Calu3 (cell line): ENCODE results near the gene LCN1. TPM values are rescaled to one million over a fixed set of nuclear protein-coding genes. Genes with fewer than 3 reads are reported as not detected.
"Not testable (repeated sequence)": the region's sequence is repeated elsewhere in the genome, so short reads cannot be mapped to it uniquely, and the experiment has no call there.

Source experiments
- BruUV-seq: library from RNA; stranded (reverse); fragments of 400-500 nt; replicated peaks from 2 replicates; lab custom pipeline; 2021; lab: Mats Ljungman, UMichigan
- CTCF ChIA-PET: fragments of 300-600 bp; sonication (Branson Sonifier 250); formaldehyde crosslinking; loops from one replicate; lab custom pipeline; 2022; ENCODE audit warnings: antibody characterized with exemption; lab: Charles Lee
- DNase-seq: peaks from one replicate; pipeline ENCODE4 v3.0.0; 2022
- H3K27ac Mint-ChIP-seq: one replicate; pipeline ENCODE4 v1.8.0; 2022; ENCODE audit warnings: mixed read lengths; ENCODE audit not compliant: unreplicated experiment
- H3K27me3 Mint-ChIP-seq: one replicate; pipeline ENCODE4 v1.8.0; 2022; ENCODE audit warnings: mixed read lengths; ENCODE audit not compliant: unreplicated experiment
- H3K36me3 Mint-ChIP-seq: one replicate; pipeline ENCODE4 v1.8.0; 2022; ENCODE audit warnings: mild to moderate bottlenecking, moderate library complexity, mixed read lengths; ENCODE audit not compliant: insufficient read depth, unreplicated experiment
- H3K4me1 Mint-ChIP-seq: one replicate; pipeline ENCODE4 v1.8.0; 2022; ENCODE audit warnings: mild to moderate bottlenecking, low read depth, mixed read lengths; ENCODE audit not compliant: unreplicated experiment
- H3K4me3 Mint-ChIP-seq: one replicate; pipeline ENCODE4 v1.8.0; 2022; ENCODE audit warnings: mild to moderate bottlenecking, low read depth, moderate library complexity, mixed read lengths; ENCODE audit not compliant: unreplicated experiment
- H3K9me3 Mint-ChIP-seq: one replicate; pipeline ENCODE4 v1.8.0; 2022; ENCODE audit warnings: low read depth, mixed read lengths; ENCODE audit not compliant: unreplicated experiment
- intact Hi-C: fragments of 100-400 bp; cut with micrococcal nuclease; formaldehyde crosslinking; loops from one replicate; pipeline ENCODE4 v1.10.0; 2022; ENCODE audit not compliant: unreplicated experiment
- total RNA-seq: library from RNA; stranded (reverse); gene quantifications from 2 replicates; pipeline ENCODE4 v1.2.3, GENCODE V29; 2022
- TF ChIP-seq, protein P1 (sequence below): fragments of 200-600 bp; IDR thresholded peaks from one replicate; pipeline ENCODE4 v1.8.0; 2022; ENCODE audit warnings: antibody characterized with exemption; ENCODE audit not compliant: unreplicated experiment

LCN1 gene
- total RNA-seq, 1 experiment from 2014 or later: not detected

DNA sequence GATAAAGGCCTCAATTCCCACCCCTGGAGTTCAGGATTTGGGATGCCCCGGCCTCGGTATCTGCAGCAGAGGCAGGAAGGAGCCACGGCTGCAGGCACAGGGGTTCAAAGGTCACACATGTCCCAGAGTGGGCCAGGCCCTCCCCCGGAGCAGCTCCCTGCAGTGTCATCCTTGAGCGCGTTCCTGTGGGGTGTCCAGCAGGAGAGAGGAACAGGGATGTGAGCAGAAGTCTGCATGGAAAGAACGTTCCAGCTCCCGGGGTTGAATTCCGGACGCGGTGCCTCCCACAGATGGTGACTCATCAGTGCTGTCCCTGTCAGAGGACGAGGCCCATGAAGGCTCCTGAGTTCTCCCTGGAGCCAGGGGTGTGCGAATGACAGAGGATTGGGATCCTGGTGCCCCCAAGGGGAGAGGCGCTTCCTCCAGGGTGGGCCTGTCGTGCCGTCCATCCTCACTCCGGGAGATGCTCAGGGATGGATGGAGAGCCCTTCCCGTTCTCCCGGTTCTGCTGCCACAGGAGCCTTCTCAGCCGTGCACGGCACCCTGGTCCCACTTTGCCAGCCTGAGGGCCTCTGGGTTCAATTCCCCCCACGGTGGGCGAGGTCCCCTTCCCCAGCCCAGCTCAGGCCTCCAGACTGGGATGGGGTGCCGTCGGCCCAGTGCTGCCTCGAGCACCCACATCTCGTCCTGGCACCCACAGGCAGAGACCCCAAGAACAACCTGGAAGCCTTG is 3.1 kb downstream of the LCN1 start:
- H3K4me3 Mint-ChIP-seq: no peak overlapping the region
- H3K27ac Mint-ChIP-seq: no peak overlapping the region
- intact Hi-C loops: no loop called here
- TF ChIP-seq, protein P1, sequence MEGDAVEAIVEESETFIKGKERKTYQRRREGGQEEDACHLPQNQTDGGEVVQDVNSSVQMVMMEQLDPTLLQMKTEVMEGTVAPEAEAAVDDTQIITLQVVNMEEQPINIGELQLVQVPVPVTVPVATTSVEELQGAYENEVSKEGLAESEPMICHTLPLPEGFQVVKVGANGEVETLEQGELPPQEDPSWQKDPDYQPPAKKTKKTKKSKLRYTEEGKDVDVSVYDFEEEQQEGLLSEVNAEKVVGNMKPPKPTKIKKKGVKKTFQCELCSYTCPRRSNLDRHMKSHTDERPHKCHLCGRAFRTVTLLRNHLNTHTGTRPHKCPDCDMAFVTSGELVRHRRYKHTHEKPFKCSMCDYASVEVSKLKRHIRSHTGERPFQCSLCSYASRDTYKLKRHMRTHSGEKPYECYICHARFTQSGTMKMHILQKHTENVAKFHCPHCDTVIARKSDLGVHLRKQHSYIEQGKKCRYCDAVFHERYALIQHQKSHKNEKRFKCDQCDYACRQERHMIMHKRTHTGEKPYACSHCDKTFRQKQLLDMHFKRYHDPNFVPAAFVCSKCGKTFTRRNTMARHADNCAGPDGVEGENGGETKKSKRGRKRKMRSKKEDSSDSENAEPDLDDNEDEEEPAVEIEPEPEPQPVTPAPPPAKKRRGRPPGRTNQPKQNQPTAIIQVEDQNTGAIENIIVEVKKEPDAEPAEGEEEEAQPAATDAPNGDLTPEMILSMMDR: no peak
- DNase-seq: no peak
- no peaks in the 10 kb centered on the region for H3K36me3 Mint-ChIP-seq
- no peaks in the 10 kb centered on the region for H3K4me1 Mint-ChIP-seq
- no peaks in the 10 kb centered on the region for H3K9me3 Mint-ChIP-seq
- no TSS peak for BruUV-seq
- peaks cover 28% of the 10 kb centered on the region for H3K27me3 Mint-ChIP-seq
- CTCF ChIA-PET: no interaction called here

DNA sequence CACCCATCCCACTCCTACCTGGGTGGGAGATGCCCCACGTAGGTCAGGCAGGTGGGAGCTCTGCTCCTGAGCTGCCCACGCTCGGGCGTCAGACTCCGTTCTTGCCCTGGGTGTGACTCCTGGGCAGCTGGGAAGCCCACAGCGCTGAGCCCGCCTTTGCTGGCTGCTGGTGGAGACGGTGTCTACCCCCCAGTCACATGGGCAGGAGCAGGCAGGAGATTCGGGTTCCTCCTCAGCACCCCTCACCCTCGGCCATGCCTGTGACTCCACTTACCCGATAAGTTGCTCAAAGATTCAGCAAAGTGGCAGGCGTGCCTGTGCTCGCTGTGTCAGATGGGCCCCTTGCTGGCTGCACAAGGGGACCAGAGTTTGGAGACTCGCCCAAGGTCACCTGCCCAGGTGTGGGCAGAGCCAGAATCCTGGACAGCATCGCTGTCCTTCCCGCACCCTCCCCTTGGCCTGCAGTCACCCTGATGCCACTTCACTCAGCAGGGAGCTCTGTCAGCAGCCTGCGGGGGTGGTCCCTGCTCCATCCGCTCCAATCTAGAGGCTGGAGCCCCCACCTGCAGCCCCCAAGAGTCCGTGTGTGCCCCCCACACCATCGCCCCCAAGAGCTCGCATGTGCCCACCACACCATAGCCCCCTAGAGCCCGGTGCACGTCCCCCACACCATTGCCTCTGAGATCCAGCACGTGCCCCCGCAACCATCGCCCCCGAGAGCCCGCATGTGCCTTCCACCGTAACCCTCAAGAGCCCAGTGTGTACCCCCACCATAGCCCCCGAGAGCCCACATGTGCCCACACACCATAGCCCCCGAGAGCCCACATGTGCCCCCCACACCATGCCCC is 4.2 kb downstream of the LCN1 start:
- no TSS peak for BruUV-seq
- no peak for DNase-seq
- TF ChIP-seq, protein P1: no peak
- intact Hi-C loops: no loop called here
- Mint-ChIP-seq H3K4me3 (no peak overlapping the region), H3K27ac (no peak overlapping the region), H3K9me3 (no peaks in the 10 kb centered on the region), H3K27me3 (peaks cover 28% of the 10 kb centered on the region), H3K4me1 (no peaks in the 10 kb centered on the region), H3K36me3 (no peaks in the 10 kb centered on the region)
- CTCF ChIA-PET: interaction anchor here (0.7 kb wide), 1 partner anchor 84 kb away, joined by 4 read pairs; no protein-coding TSS in a partner anchor

DNA sequence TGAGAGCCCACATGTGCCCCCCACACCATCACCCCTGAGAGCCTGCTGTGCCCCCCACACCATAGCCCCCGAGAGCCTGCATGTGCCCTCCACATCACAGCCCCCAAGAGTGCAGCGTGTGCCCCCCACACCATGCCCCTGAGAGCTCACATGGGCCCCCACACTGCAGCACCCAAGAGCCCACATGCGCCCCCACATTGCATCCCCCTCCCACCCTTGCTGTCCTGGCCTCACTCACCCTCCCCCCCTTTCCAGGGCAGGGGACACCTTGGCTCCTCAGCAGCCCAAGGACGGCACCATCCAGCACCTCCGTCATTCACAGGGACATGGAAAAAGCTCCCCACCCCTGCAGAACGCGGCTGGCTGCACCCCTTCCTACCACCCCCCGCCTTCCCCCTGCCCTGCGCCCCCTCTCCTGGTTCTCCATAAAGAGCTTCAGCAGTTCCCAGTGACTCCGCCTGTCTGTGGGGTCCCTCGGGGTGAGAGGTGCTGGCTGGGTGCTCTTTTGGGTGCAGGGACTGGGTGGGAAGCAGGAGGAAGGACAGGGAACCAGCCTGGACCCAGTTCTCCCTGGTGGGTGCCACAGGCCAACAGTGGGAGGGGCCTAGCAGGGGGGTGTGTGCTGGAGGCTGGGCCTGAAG is 5.0 kb downstream of the LCN1 start:
- no peak for DNase-seq
- Mint-ChIP-seq H3K36me3 (no peaks in the 10 kb centered on the region), H3K4me3 (no peak overlapping the region), H3K27ac (no peak overlapping the region), H3K9me3 (no peaks in the 10 kb centered on the region), H3K4me1 (no peaks in the 10 kb centered on the region), H3K27me3 (peaks cover 25% of the 10 kb centered on the region)
- BruUV-seq: no TSS peak
- CTCF ChIA-PET: interaction anchor here (0.6 to 0.7 kb wide), 2 partner anchors 63 to 84 kb away, joined by 4 to 11 read pairs; no protein-coding TSS in a partner anchor
- intact Hi-C loops: no loop called here
- TF ChIP-seq, protein P1: no peak

DNA sequence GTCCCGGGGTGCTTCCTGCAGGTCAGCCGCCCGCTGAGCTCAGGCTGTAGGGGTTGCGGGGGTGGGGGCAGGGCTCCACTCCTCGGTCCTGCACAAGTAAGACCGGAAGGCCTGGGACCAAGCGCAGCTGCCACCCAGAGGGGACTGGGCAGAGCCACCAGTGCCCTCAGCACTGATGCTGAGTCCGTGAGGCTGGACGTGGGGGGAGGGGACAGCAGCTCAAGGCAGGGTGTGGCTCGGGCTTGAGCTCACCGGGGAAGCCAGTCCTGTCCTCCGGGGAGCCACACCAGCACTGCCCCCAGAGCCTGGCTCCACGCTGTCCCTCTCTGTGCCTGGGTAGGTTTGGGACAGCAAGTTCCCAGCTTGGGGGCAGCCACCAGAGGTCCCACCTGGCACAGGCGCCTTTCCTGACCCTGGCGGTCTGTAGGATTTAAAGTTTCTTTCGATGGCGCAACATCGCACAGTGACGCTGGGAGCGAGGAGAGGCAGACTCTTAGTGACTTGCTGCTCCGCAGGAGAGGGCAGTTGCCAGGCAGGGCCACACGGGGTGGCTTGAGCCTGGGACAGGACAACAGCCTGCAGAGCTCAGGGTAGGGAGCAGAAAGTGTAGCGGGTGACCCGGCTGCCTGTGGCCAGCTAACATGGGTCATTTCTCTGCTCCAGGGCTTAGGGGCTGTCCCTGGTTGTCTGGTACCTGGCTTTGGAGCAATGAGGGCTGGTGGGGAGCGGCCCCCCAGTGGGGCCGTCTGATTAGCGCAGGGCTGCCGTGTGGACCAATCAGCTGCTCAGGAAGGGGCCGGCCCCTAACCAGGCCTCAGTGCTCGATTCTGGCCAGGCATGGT is 5.7 kb downstream of the LCN1 start:
- Mint-ChIP-seq H3K36me3 (no peaks in the 10 kb centered on the region), H3K4me1 (no peaks in the 10 kb centered on the region), H3K9me3 (no peaks in the 10 kb centered on the region), H3K27me3 (peaks cover 25% of the 10 kb centered on the region), H3K27ac (no peak overlapping the region), H3K4me3 (no peak overlapping the region)
- CTCF ChIA-PET: interaction anchor here (0.6 kb wide), 1 partner anchor 64 kb away, joined by 11 read pairs; no protein-coding TSS in a partner anchor
- no TSS peak for BruUV-seq
- TF ChIP-seq, protein P1: no peak
- DNase-seq: no peak
- intact Hi-C loops: no loop called here

DNA sequence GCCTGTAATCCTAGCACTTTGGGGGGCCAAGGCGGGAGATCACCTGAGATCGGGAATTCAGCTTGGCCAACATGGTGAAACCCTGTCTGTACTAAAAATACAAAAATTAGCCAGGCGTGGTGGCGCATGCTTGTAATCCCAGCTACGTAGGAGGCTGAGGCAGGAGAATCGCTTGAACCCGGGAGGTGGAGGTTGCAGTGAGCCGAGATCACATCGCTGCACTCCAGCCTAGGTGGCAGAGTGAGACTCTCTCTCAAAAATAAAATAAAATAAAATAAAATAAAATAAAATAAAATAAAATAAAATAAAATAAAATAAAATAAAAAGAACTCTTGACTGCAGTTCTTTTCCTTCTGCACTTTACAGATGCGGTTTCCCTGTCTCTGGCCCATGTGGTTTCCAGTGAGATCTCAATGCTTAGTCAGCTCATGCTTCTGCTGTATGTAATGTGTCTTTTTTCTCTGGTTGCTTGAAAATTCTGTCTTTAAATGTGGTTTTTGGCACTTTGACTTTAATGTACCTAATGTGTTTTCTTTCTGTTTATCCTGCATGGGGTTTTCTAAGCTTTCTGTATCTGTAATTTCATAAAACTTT is 7.7 kb downstream of the LCN1 start:
- H3K9me3 Mint-ChIP-seq, intact Hi-C loops, CTCF ChIA-PET, H3K27ac Mint-ChIP-seq, BruUV-seq, H3K4me3 Mint-ChIP-seq, H3K4me1 Mint-ChIP-seq, H3K36me3 Mint-ChIP-seq, DNase-seq: not testable (repeated sequence)
- peaks cover 38% of the 10 kb centered on the region for H3K27me3 Mint-ChIP-seq
